Heart left ventricle (tissue), 16 donors: Measurements from ENCODE around the gene ELMOD1. TPM values are rescaled to one million over a fixed set of nuclear protein-coding genes. Genes with fewer than 3 reads are reported as not detected.

ENCODE experiments used
- ATAC-seq, 4 donors: fragments of 200-7000 bp; cut with Tn5 transposase; one replicate each; pipeline ENCODE4 v1.9.1; 2020 to 2022; ENCODE audit warnings: moderate library complexity in 4 of 4, mild to moderate bottlenecking in 3 of 4, moderate number of reproducible peaks in 1 of 4
- DNase-seq, 5 donors: peaks; one replicate each; pipeline ENCODE4 v3.0.0-alpha.2; 2020
- H3K27ac ChIP-seq, 12 donors: fragments of 200-600 bp; sonication (generic) in 4 of 12; one replicate each; pipeline versions ENCODE4 v1.5.0 to v1.8.0; 2016 to 2022; ENCODE audit warnings: mild to moderate bottlenecking in 2 of 12
- H3K27me3 ChIP-seq, 9 donors: fragments of 200-600 bp; sonication (generic) in 2 of 9; one replicate each; pipeline versions ENCODE4 v1.5.1 to v1.8.0; 2016 to 2022; ENCODE audit warnings: mild to moderate bottlenecking in 3 of 9
- H3K36me3 ChIP-seq, 9 donors: fragments of 200-600 bp; sonication (generic) in 2 of 9; one replicate each; pipeline versions ENCODE4 v1.5.0 to v1.8.0; 2018 to 2022; ENCODE audit warnings: mild to moderate bottlenecking in 2 of 9
- H3K4me1 ChIP-seq, 12 donors: fragments of 200-600 bp; sonication (generic) in 4 of 12; one replicate each; pipeline versions ENCODE4 v1.5.0 to v1.8.0; 2016 to 2022; ENCODE audit warnings: mild to moderate bottlenecking in 3 of 12
- H3K4me3 ChIP-seq, 12 donors: fragments of 200-600 bp; sonication (generic) in 4 of 12; one replicate each; pipeline versions ENCODE4 v1.5.0 to v1.8.0; 2017 to 2022; ENCODE audit warnings: mild to moderate bottlenecking in 9 of 12, moderate library complexity in 4 of 12
- H3K9me3 ChIP-seq, 12 donors: fragments of 200-600 bp; sonication (generic) in 4 of 12; one replicate each; pipeline versions ENCODE4 v1.5.0 to v1.8.0; 2016 to 2022; ENCODE audit warnings: mild to moderate bottlenecking in 1 of 12
- CTCF ChIP-seq, 12 donors: fragments of 200-600 bp; sonication (generic) in 4 of 12; IDR thresholded peaks; one replicate each; pipeline versions ENCODE4 v1.5.0 to v1.8.0; 2018 to 2022; ENCODE audit warnings: antibody characterized with exemption in 12 of 12, mild to moderate bottlenecking in 5 of 12
- POLR2A ChIP-seq, 2 donors: fragments of 450-650 bp; IDR thresholded peaks; one replicate each; pipeline ENCODE4 v1.6.1; 2017; ENCODE audit warnings: antibody characterized with exemption in 2 of 2, mild to moderate bottlenecking in 2 of 2, moderate library complexity in 2 of 2
- WGBS, 4 donors: extraction: QIAGEN DNeasy Blood & Tissue Kit in 2 of 4; methylation state at CpG; one replicate each; pipeline versions ENCODE4 v1.1.5 to v1.1.7; 2013 to 2018; 5-methylcytosine and 5-hydroxymethylcytosine counted together
- intact Hi-C, 10 donors: fragments of 100-400 bp; cut with DNase I; formaldehyde crosslinking; loops; one replicate each; pipeline versions ENCODE4 v1.11.1 to v1.14.2; 2022
- polyA plus RNA-seq, 2 donors: library from polyadenylated mRNA; stranded (reverse); fragments of 200-250 nt; gene quantifications; one replicate each; pipeline ENCODE4 v1.2.3, GENCODE V29; 2013
- total RNA-seq, 9 donors: library from RNA; depleted of rRNA in 2 of 9; stranded (reverse); fragments of >200 nt in 2 of 9; fragmentation: NEBNext Ultra II Directional in 3 of 9; extraction: Animal tissue kit (Norgen Biotek cat#: 25700) in 3 of 9; gene quantifications; one replicate each; pipeline versions ENCODE4 v1.1.0 to v1.2.4, GENCODE V29; 2016 to 2023
- donor health status: ischemic (EF 13 %, LVEDD 7.1; RV severe dilation, severe dysfunction).
- donor health status: healthy with polysubstance abuse.
- donor health status: DM: no; HTN: yes; CAD: no.
- donor health status: DM: no; HTN: no; CAD: no.
- donor health status: ischemic (EF 25% LVEDD 6.9; RV normal size, moderate dysfunction).
- donor health status: ischemic (EF 25% LVEDD 5.7; RV mildly dilated, moderate dysfunction).
- donor health status: healthy.
- donor health status: DM: yes; HTN: yes; CAD: no.
- donor health status: ischemic (EF 35%, LVEDD 5.7; RV mildly dilated, moderate dysfunction).
- donor health status: nonischemic (EF 11% LVEDD 7.7; RV severe dilation, severe dysfunction).
- donor health status: DM: yes; HTN: yes; CAD: no.
- donor health status: PGD.
- donor health status: ischemic (EF 29% LVEDD 5.4; RV normal size, mild dysfunction).
- donor health status: nonischemic (EF 23%, LVEDD 6.1; RV moderate dilation, normal function).

Gene ELMOD1
- total and polyA plus RNA-seq, 11 donors, result 0.12 to 0.75 (median 0.30) TPM; not detected in 2

GRCh38 chr11:107624983-107625684, 34.2 kb downstream of the ELMOD1 start:
- H3K27me3 ChIP-seq, result peaks cover 0 to 25% (median 4%) of the 10 kb centered on the region in 9 donors
- H3K9me3 ChIP-seq, result no peaks in the 10 kb centered on the region
- H3K27ac ChIP-seq, result no peak overlapping the region
- no peak overlapping the region for H3K4me3 ChIP-seq
- DNase-seq (no peak), ATAC-seq (no peak)
- no peaks in the 10 kb centered on the region for H3K4me1 ChIP-seq
- 45 to 50% (median 46%) methylated on average over 10 of the region's 10 CpGs for WGBS, 4 donors
- intact Hi-C loops, result no loop called here
- no peaks in the 10 kb centered on the region for H3K36me3 ChIP-seq
- TF ChIP-seq POLR2A (IDR thresholded peaks at IDR 0.05), result no peak
- TF ChIP-seq CTCF (IDR thresholded peaks at IDR 0.05), result no peak

- H3K4me1 ChIP-seq, result no peaks in the 10 kb centered on the region
- ATAC-seq (no peak), DNase-seq (no peak)
- no peak overlapping the region for H3K4me3 ChIP-seq
- peaks cover 0 to 29% (median 5%) of the 10 kb centered on the region in 9 donors for H3K27me3 ChIP-seq
- whole genome bisulfite sequencing, 4 donors, result 26 to 41% (median 37%) methylated on average over 2 of the region's 2 CpGs
- H3K27ac ChIP-seq, result no peak overlapping the region
- intact Hi-C loops, result no loop called here
- no peaks in the 10 kb centered on the region for H3K36me3 ChIP-seq
- TF ChIP-seq CTCF (IDR thresholded peaks at IDR 0.05) (no peak), POLR2A (IDR thresholded peaks at IDR 0.05) (no peak)
- no peaks in the 10 kb centered on the region for H3K9me3 ChIP-seq
These were observed 34.7 kb downstream of the ELMOD1 start for GRCh38 chr11:107625685-107625989.

GRCh38 chr11:107631043-107631442, 40.1 kb downstream of the ELMOD1 start:
- ATAC-seq (no peak), DNase-seq (no peak)
- H3K36me3 ChIP-seq, result no peaks in the 10 kb centered on the region
- TF ChIP-seq POLR2A (IDR thresholded peaks at IDR 0.05) (no peak), CTCF (IDR thresholded peaks at IDR 0.05) (no peak)
- H3K4me3 ChIP-seq, result no peak overlapping the region
- intact Hi-C loops, result no loop called here
- 66 to 75% (median 69%) methylated on average over 2 of the region's 2 CpGs for WGBS, 4 donors
- H3K9me3 ChIP-seq, result no peaks in the 10 kb centered on the region
- no peaks in the 10 kb centered on the region for H3K4me1 ChIP-seq
- no peak overlapping the region for H3K27ac ChIP-seq
- H3K27me3 ChIP-seq, result peaks cover 0 to 34% (median 0%) of the 10 kb centered on the region in 9 donors

- H3K36me3 ChIP-seq, result no peaks in the 10 kb centered on the region
- no peak for ATAC-seq
- WGBS, 4 donors, result 75 to 93% (median 81%) methylated on average over 2 of the region's 2 CpGs
- intact Hi-C loops, result no loop called here
- H3K9me3 ChIP-seq, result no peaks in the 10 kb centered on the region
- no peak for TF ChIP-seq POLR2A (IDR thresholded peaks at IDR 0.05)
- no peak for TF ChIP-seq CTCF (IDR thresholded peaks at IDR 0.05)
- DNase-seq, result no peak
- no peaks in the 10 kb centered on the region for H3K4me1 ChIP-seq
- H3K27me3 ChIP-seq, result peaks cover 0 to 34% (median 0%) of the 10 kb centered on the region in 9 donors
- H3K4me3 ChIP-seq, result no peak overlapping the region
- no peak overlapping the region for H3K27ac ChIP-seq
These were observed 41.0 kb downstream of the ELMOD1 start for GRCh38 chr11:107631931-107632330.
